Measurements from ENCODE around the gene DDX18.
"Not testable (repeated sequence)": the region's sequence is repeated elsewhere in the genome, so short reads cannot be mapped to it uniquely, and the experiment has no call there.

DDX18 gene

GRCh38 chr2:117776888-117777287 is 37.6 kb upstream of the DDX18 start:
- H3K4me3 ChIP-seq (ENCODE audit: low read depth, low read length) = no peak overlapping the region
- H3K36me3 ChIP-seq (replicated peaks) = no peaks in the 10 kb centered on the region
- in situ Hi-C loops (cut with HindIII; ENCODE audit: low pct_ligation_motif_present, low sequenced_read_pairs) = no loop called here
- H3K27ac ChIP-seq = no peak overlapping the region
- no peaks in the 10 kb centered on the region for H3K27me3 ChIP-seq (replicated peaks)
- TF ChIP-seq, protein P1, sequence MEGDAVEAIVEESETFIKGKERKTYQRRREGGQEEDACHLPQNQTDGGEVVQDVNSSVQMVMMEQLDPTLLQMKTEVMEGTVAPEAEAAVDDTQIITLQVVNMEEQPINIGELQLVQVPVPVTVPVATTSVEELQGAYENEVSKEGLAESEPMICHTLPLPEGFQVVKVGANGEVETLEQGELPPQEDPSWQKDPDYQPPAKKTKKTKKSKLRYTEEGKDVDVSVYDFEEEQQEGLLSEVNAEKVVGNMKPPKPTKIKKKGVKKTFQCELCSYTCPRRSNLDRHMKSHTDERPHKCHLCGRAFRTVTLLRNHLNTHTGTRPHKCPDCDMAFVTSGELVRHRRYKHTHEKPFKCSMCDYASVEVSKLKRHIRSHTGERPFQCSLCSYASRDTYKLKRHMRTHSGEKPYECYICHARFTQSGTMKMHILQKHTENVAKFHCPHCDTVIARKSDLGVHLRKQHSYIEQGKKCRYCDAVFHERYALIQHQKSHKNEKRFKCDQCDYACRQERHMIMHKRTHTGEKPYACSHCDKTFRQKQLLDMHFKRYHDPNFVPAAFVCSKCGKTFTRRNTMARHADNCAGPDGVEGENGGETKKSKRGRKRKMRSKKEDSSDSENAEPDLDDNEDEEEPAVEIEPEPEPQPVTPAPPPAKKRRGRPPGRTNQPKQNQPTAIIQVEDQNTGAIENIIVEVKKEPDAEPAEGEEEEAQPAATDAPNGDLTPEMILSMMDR (IDR thresholded peaks at IDR 0.05; ENCODE audit: low read depth, low read length, missing control alignments) = no peak
- no peak for DNase-seq

- H3K4me3 ChIP-seq (ENCODE audit: low read depth, low read length) = no peak overlapping the region
- H3K27ac ChIP-seq = no peak overlapping the region
- H3K27me3 ChIP-seq (replicated peaks) = no peaks in the 10 kb centered on the region
- TF ChIP-seq, protein P1 (IDR thresholded peaks at IDR 0.05; ENCODE audit: low read depth, low read length, missing control alignments) = peak; percentile 66
- no peaks in the 10 kb centered on the region for H3K36me3 ChIP-seq (replicated peaks)
- in situ Hi-C loops (cut with HindIII; ENCODE audit: low pct_ligation_motif_present, low sequenced_read_pairs) = no loop called here
- peak; percentile 58 for DNase-seq
Observed at GRCh38 chr2:117785740-117786139, 28.8 kb upstream of the DDX18 start.

- TF ChIP-seq, protein P1 (IDR thresholded peaks at IDR 0.05; ENCODE audit: low read depth, low read length, missing control alignments) = no peak
- no peak for DNase-seq
- H3K27ac ChIP-seq = no peak overlapping the region
- in situ Hi-C loops (cut with HindIII; ENCODE audit: low pct_ligation_motif_present, low sequenced_read_pairs) = no loop called here
- H3K36me3 ChIP-seq (replicated peaks) = no peaks in the 10 kb centered on the region
- H3K27me3 ChIP-seq (replicated peaks) = no peaks in the 10 kb centered on the region
- H3K4me3 ChIP-seq (ENCODE audit: low read depth, low read length) = no peak overlapping the region
Observed at GRCh38 chr2:117786520-117786919, 28.0 kb upstream of the DDX18 start.

DNA sequence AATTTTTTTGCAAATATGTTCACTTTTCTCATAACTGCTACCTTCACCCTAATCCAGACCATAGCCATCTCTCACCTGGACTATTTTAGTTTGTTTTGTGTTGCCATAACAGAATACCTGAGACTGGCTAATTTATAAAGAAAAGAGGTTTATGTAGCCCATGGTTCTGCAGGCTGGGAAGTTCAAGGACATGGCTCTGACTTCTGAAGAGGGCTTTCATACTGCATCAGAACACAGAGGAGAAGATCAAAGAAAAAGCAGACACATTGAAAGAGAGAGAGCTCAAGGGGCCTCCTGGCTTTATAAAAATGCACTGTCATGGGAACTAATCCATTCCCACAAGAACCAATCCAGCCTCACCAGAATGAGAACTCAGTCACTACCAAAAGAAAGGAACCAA is 25.0 kb upstream of the DDX18 start:
- in situ Hi-C loops (cut with HindIII; ENCODE audit: low pct_ligation_motif_present, low sequenced_read_pairs) = no loop called here
- no peaks in the 10 kb centered on the region for H3K27me3 ChIP-seq (replicated peaks)

DNA sequence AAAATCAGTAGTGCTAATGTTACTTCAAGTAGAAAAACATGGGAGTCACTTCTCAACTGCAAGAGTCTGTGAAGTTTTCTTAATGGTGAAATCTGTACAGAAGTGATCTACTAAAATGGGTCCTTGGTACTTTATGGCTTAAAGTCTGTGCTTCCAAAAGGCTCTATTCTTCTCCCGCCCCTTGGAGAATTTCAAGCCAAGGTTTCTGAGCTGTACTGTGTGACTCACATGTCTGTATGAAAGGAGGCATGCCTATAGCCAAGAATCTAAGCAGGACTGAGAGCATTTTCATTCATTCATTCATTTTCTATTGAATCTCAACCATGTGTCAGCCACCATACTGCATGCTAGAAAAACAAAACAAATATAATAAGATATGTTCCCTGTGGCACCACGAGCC is 19.8 kb upstream of the DDX18 start:
- Histone ChIP-seq H3K27ac (no peak overlapping the region), H3K36me3 (replicated peaks) (no peaks in the 10 kb centered on the region), H3K4me3 (ENCODE audit: low read depth, low read length) (no peak overlapping the region), H3K27me3 (replicated peaks) (no peaks in the 10 kb centered on the region)
- no peak for DNase-seq
- TF ChIP-seq, protein P1 (IDR thresholded peaks at IDR 0.05; ENCODE audit: low read depth, low read length, missing control alignments) = no peak
- in situ Hi-C loops (cut with HindIII; ENCODE audit: low pct_ligation_motif_present, low sequenced_read_pairs) = no loop called here

More for the DNA sequence above, 25.0 kb upstream of the DDX18 start:
- no peak for DNase-seq
- H3K36me3 ChIP-seq (replicated peaks) = no peaks in the 10 kb centered on the region
- TF ChIP-seq, protein P1 (IDR thresholded peaks at IDR 0.05; ENCODE audit: low read depth, low read length, missing control alignments) = no peak
- H3K4me3 ChIP-seq (ENCODE audit: low read depth, low read length) = no peak overlapping the region
- no peak overlapping the region for H3K27ac ChIP-seq

DNA sequence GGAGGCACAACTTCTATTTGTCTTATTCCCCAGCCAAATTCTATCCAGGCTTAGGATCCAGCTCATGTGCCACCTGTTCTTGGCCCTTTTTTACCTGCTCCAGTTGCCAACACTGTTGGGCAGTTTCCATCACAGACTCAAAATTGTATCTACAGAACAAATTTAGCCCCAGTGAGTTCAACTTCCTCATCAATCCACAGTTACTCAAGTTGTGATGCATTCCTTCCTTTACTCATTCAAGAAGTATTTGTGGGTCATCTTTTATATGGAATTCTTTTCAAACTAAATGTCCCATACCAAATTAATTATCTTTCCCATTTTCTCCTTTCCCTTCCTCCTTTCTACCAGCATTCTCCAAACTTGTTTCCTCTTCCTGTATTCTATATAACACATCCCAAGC is 12.7 kb upstream of the DDX18 start:
- H3K36me3 ChIP-seq (replicated peaks) = no peaks in the 10 kb centered on the region
- TF ChIP-seq, protein P1 (IDR thresholded peaks at IDR 0.05; ENCODE audit: low read depth, low read length, missing control alignments) = no peak
- no peak overlapping the region for H3K27ac ChIP-seq
- no peaks in the 10 kb centered on the region for H3K27me3 ChIP-seq (replicated peaks)
- no peak for DNase-seq
- no peak overlapping the region for H3K4me3 ChIP-seq (ENCODE audit: low read depth, low read length)
- in situ Hi-C loops (cut with HindIII; ENCODE audit: low pct_ligation_motif_present, low sequenced_read_pairs) = no loop called here

- H3K27ac ChIP-seq; H3K4me3 ChIP-seq (ENCODE audit: low read depth, low read length); DNase-seq; H3K27me3 ChIP-seq (replicated peaks); H3K36me3 ChIP-seq (replicated peaks); in situ Hi-C loops (cut with HindIII; ENCODE audit: low pct_ligation_motif_present, low sequenced_read_pairs): not testable (repeated sequence)
Observed at GRCh38 chr2:117803644-117804325, 10.7 kb upstream of the DDX18 start.

Measured in brain microvascular endothelial cell (primary cell).